Eye (tissue), 1 donor: ENCODE results near the gene ABCC11.
"Not testable (repeated sequence)": the region's sequence is repeated elsewhere in the genome, so short reads cannot be mapped to it uniquely, and the experiment has no call there.

Experiments
- DNase-seq: peaks from one replicate; pipeline ENCODE4 v3.0.0-alpha.2; 2015

ABCC11 gene

DNA sequence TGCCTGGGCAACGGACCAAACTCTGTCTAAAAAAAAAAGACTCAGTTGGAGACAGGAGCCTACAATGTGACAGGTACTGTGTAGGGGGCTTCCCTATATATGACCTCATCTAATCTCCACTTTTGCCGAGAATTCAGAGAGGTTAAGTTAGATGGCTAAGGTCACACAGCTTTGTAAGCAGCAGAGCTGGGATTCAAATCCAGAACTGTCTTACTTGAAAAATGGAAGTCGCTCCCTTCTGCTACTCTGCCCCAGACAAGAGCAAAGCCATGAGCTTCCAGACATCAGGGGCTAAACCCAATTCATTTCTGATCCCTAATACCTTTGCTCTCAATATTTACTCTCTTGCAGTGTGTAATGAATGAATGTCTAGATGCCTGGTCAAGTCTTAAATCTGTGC is 50.0 kb downstream of the ABCC11 start:
- DNase-seq = no peak

DNA sequence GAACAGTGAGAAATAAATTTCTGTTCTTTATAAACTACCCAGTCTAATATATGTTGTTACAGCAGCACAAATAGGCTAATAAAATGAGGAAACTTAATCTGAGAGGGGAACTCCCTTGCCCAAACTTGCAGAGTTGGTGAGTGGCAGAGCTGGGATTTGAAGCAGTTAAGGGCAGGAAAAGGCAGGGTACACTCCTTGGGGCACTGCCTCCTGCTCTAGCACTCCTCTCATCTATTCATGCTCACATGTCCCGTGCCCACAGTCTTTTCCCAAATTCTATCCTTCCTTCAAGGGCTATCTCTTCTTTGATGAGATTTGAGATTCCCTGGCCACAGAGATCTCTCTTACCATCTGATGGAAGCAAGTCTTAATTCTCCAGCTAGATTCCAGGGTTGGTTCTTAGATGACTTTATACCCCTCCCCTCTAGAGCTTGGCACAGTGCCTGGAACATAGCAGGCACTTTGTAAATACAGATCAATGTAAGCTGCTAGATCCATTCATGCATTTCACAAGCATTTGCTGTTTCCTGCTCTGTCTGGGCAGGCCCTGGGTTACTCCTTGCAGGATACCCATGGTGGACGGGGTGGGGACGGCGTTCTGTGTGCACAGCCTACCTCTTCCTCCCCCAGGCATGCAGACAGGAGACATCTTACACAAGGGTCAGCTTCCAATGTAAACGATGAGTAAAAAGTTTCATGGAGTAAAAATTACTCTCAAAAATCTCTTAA is 52.3 kb downstream of the ABCC11 start:
- peak; percentile 59 for DNase-seq

DNA sequence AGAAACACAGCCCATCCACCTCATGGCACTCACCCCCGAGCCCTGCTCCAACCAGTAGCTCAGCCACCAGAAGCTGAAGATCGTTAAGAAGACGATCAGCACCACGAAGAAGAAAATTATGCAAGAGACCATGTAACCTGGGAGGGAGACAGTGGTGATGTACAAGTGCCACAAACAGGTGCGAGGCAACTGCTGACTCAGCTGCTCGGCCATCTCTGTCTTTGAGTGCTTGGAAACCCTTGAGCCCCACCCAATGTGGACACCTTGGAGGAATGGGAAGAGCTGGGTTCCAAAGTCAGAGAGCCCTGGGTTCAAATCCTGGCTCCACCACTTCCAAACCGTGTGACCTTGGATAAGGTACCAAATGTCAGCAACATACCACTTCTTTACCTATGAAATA is 53.5 kb downstream of the ABCC11 start:
- no peak for DNase-seq

DNA sequence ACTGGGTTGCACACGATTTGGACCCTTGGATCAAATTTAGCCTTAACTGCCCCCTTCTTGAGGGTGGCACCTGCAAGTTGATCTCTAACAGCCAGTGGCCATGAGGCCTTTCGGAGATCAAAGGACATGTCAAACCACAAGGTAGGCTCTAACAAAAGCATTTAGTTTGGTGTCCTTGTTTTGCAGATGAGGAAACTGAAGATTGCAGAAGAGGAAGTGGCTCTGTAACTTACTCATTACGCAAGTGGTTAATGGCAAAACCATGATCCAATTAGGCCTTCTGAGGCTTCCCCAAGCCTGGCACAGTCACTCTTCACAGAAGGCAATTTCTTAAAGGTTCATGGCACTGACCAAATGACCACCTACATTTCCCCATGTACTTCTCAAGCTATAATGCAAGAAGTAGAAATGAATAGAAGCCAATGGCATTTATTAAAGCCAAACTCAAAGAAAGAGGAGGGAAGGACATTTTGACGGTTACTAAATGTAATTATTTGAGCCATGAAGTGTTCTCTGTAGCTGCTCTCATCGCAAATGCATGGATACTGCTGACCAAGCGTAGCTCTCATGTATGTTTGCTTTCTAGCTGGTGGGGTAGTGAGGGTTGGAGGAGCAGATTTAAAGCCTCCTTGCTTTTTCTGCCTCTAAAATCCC is 58.8 kb downstream of the ABCC11 start:
- no peak for DNase-seq

DNA sequence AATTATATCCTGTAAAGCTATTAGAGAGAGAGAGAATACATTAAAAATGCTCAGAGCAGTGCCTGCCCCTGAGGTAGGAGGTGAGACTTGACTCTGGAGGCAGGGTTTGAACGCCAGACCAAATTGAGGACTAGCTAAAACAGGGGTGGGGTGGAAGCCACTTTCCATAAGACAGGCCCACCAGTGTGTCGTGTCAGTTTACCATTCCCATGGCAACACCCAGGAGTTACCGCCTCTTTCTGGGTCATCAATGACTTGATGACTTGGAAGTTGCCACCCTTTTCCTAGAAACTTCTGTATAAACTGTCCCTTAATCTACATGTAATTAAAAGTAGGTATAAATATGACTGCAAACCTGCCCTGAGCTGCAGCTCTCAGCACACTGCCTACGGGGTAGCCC is 59.6 kb downstream of the ABCC11 start:
- DNase-seq = no peak

DNA sequence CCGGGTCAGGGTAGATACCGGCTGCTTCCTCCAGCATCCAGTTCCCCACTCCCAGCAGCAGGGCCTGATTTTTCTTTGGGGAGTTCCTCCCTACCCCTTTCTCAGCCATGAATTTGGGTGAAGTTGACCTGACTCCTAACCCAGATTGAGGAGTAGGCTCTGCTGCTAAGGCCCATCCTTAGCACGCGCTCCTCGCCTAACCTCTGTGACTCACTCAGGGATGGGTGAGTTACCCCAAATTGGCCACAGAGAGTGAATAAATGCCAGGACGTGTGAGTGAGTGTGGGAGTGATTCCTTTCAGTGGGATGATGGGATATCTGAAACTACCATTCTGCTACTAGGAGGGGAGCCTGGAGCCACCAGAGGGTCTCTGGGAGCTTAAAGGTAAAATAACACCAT is 62.7 kb downstream of the ABCC11 start:
- no peak for DNase-seq

DNA sequence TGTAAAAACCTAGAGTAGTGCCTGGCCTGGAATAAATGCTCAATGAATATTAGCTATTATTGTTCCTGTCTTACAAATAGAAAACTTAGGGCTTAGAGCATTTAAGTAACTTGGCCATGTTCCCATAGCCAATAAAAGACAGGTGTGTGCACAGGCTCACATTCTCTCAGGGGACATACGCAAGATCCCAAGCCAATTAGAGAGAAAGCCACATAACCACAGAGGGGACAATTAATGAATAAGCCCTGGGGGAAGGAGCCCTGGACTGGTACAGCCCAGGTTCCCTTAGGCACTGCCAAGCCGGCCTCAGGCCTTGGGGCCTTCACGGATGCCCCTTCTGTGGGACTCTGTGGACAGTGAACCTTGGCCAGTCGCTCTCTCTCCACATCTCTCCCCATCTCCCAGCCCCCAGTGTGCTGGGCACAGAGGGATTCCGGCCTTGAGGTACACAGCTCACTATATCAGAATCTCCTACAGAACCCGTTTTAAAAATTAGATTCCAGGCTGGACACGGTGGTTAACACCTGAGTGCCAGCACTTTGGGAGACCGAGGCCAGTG is 64.3 kb downstream of the ABCC11 start:
- no peak for DNase-seq

DNA sequence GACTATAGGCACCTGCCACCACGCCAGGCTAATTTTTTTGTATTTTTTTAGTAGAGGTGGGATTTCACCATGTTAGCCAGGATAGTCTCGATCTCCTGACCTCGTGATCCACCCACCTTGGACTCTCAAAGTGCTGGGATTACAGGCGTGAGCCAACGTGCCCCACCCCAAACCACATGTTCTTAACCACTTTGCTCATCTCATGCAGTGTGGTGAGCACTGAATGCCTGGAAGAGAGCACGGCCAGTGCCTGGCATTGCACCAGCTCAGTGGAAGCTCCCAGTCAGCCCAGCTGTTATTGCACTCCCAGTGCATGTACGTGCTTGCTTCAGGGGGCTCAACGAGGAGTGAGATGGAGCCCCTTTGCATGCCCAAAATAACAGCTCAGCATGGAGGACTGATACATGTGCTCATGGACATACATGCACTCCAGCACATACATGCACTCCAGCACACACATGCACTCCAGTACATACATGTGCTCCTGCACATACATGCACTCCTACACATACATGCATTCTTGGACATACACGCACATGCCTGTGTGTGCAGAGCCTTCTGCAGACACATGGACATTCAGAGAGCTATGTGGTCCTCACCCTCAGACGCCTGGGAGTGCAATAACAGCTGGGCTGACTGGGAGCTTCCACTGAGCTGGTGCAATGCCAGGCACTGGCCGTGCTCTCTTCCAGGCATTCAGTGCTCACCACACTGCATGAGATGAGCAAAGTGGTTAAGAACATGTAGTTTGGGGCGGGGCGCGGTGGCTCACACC is 65.4 kb downstream of the ABCC11 start:
- not testable (repeated sequence) for DNase-seq

DNA sequence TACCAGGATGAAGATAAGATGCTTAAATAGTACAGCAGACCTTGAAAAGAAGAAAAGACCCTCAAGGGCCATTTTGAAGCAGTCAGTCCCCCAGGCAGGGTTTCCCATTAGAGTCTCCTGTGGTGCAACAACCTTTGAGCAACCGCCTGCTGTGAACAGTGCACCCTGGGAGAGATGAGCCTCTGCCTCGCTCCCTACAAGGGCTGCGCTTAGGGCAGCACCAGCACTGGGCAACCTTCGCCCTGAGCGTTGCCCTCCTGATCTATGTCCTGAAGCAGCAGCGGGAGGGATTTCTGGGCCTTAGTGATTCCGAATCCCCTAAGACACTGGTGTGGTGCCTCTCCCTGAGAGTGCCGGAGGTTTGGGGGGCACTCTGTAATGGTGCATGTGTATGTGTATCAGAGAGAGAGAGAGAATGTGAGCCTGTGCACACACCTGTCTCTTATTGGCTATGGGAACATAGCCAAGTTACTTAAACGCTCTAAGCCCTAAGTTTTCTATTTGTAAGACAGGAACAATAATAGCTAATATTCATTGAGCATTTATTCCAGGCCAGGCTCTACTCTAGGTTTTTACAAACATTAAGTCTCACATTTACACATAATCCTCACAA is 66.4 kb downstream of the ABCC11 start:
- no peak for DNase-seq

DNA sequence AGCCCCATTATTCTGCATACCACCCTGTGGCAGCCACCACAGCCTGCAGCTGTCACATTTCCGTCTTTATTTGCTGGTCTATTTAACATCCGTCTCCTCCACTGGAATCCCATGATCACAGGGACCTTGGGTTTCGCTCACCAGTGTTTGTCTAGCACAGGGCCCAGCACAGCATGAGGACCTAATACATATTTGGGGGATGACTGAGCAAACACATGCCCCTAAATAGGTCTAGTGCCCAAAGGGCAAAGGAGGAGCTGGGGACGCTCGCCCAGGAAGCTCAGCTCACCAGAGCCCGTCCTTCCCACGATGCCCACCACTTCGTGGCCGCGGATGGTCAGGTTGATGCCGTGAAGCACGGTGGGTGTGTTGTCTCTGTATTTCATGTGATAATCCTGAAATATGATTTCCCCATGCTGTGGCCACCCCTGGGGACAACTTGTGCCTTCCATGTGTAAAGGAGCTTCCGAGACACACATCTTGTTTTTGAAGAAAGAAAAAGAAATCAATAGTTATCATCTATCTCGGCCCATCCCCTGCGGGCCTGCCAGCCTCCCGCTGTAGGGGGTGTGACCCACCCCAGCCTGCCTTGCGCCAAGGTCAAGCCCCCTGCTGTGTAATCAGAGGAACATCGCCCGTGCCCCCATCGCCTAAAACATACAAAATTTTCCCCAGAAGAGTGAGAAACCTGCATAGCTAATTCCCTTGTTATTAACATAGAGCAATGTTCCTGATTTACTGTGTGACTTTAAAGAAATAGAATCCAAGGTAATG is 70.5 kb downstream of the ABCC11 start:
- DNase-seq = no peak

DNA sequence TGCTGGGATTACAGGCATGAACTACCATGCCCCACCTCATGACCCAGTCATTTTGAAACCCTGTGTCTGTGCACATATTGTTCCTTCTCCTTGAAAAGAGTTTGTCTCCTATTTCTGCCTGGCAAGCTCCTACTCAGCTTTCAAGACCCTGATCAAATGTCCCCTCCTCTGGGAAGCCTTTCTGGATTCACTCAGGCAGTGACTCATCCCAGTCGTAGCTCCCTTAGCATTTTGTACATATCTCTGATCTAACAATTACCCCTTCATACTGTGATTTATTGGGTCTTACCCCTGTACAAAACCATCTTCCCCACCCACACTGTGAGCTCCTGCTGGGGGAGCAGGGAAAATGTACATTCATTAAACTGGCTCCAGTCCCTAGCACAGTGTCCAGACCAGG is 73.5 kb downstream of the ABCC11 start:
- DNase-seq = no peak

DNA sequence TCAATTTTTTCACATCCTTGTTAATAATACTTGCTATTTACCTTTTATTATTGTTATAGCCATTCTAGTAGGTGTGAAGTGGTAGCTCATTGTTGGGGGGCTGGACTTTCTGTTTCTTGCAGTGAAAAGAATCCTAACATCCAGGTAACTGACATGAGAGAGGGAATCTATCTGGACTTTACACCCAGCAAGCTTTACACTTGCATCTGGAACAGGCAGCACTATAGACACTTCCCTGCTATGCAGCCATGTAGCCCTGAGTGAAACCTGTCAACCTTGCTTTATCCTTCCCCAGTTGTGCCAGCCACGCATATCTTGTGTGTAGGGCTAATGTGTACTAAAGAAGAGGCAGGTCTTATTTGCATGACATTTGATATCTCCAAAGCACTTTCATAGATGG is 74.7 kb downstream of the ABCC11 start:
- DNase-seq = no peak

DNA sequence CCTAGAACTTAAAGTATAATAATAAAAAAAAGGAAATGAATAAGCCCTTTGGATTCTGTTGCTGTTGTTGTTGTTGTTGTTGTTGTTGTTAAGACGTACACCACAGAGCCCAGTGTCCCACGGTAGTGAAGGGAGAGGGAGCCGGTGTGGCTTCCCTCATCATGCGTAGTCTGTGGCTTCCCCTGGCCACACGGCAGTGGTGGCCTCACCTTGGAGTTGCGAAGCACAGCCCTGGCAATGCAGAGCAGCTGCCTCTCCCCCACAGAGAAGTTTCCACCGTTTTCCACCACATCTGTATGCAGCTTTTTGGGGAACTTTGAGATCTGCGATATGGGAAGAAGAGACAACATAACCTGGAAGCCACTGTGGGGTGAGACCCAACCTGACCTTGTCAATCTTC is 77.4 kb downstream of the ABCC11 start:
- DNase-seq = no peak

DNA sequence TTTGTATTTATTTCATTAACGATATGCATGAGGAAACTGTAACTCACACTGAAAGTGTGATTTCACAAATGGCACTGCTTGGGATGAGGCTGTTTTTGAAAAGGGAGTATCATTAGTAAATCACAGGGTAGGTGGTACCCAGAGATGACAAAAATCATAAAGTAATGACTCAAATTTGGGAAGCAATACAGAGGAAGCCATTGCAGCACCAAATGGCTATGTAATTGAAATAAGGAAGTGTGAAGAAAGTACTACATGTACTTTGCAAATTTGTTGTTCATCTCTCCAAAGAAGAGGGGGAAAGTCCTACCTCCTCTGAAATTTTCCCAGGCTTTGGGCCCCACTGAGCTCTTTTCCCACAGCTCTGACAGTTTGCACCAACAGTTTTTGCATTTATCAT is 79.3 kb downstream of the ABCC11 start:
- no peak for DNase-seq

DNA sequence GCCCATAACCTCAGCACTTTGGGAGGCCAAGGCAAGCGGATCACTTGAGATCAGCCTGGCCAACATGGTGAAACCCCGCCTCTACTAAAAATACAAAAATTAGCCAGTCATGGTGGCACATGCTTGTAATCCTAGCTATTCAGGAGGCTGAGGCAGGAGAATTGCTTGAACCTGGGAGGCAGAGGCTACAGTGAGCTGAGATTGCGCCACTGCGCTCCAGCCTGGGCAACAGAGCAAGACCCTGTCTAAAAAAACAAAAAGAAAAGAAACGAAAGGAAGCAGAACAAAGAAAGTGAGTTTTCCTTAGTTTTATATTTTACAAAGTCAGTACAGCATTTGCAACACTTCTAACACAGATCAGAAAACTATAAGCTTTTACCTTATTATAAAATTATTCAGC is 80.7 kb downstream of the ABCC11 start:
- not testable (repeated sequence) for DNase-seq

DNA sequence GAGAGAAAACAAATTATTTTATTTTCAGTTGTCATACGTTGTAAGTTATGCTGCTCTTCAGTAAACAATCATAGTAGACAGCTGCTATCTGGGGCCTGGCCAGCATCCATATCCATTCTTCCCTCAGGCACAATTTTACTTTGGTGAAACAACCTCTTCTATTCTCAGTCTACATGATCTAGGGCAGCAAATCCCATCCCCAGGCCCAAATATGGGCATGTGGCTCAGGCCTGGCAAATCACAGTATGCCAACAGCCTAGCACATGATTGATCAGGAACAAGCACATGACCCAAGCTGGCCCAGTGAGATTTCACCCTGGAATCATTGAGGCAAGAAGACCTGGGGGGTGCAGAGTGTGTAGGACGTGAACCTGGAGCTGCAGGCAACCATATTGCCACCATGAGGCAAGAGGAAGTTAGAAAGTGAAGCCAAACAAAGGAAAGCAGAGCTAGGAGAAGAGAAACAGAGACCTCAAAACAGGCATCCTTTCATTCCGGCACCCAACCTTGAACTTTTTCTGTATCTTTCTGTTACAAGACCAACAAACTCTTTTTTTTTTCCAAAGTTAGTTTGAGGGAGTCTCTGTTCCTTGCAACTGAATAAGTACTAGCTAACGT is 81.3 kb downstream of the ABCC11 start:
- peak; percentile 7 for DNase-seq

DNA sequence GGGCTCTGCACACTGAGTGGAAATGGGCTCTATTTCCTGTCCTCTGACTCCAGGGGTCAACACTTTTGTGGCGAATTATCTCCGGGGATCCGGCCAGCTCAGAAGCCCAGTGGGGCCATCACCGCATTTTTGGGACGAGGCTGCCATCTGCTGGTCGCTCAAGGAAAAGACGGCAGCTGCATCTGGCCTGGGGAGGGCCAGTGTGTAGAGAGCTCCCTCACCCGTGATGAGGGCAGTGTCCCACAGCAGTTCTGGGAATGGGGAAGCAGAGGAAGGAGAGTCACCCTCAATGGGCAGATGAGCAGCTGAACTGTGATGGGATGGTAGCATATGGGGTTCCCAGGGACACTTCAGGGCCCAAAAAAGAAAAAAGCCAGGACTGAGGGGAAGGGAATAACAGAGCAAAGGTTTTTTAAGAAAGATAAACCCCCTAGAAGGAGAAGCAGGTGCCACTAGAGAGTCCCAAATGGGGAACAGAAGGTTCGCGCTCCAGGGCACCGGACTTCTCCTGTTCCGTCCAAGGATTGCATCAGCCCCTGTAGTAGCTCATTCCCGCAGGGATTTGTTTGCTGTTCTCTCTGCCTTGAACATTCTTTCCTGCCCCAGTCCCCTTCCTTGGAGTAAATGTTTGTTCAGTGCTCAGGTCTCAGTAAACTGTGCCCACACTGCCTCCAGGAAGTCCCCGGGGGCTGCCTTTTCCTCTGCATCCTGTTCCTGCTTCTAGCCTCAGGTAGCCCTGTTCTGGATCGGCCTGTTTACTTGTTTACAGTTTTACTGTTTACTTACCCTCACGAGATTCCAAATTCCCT is 82.2 kb downstream of the ABCC11 start:
- DNase-seq = peak; percentile 79

DNA sequence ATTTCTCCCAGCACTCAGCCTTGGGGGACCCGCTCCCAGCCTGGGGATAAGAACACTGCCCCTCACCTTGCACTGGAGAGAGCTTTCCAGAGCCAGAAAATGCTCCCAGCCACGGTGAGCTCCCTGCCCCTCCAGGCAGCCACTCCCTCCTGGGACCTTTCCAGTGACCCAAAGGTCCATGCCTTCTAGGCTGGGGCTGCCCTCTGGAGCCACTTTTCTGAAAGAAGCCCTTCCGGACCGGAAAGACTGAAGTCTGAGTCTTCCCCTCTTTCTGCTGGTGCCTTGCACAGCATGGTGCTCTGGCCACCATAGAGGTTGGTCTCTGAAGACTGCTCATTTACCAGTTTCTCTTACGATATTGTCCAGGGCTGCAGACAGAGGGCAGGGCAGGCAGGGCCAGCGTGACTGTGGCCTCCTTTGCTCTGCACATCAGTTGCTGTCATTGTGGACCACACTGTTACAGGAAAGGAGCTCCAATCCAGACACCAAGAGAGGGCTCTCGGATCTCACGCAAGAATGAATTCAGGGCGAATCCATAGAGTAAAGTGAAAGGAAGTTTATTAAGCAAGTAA is 84.4 kb downstream of the ABCC11 start:
- no peak for DNase-seq

DNA sequence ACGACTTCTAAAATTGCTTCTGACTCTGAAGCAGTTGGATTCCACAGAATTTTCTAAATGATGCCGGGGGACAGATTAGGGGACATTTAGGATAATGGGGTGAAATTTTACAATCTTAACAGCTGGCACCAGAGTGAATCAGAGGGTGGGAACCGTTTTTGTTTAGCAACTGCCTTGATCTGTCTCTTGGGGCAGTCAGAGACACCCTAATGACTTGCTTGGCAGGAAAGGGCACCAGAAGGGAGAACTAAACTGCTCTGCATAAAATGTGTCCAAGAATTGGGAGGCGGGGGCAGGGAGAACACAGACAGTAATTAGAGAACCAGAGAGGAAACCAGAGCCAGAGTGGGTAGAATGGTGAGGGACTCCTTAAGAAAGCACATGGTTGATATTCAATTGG is 85.4 kb downstream of the ABCC11 start:
- no peak for DNase-seq

DNA sequence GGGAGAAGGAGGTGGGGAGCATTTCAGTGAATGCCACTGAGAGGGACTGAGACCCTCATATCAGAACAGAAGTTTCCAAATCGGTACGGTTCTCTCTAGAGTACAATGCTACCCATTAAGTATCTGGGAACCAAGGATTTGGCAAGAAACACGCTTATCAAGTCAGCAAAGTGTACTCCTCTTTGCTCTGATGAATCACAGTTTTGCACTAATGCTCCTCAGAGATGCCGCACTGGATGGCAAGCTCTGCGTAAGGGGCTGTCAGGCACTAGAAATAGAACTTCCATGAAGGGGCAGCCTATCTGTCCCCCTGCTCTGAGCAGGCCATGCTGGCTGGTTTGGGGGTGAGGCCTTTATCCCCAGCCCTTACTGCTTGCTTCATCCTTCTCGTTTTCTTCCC is 86.8 kb downstream of the ABCC11 start:
- no peak for DNase-seq

DNA sequence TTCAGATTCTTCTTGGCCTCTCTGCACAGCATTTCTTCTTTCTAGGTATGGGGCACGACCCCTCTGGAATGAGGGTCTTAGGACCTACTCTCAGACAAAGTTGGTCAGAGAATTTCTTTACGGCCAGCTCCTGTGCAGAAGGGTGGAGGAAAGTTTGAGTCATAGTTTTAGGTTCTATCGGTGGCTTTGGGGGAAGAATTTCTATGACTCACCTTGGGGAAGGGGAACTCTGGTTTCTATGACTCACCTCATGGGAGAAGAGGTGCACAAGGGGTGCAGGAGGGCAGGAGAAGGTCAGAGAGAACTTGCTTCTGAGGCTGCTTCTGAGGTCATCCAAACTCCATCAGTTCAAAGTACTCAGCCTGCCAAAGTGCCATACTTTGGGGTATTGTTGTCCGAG is 89.0 kb downstream of the ABCC11 start:
- DNase-seq = no peak
